DND-41 (cell line): ENCODE data around the gene GFOD1.

Source experiments
- EZH2 ChIP-seq: IDR thresholded peaks from 3 replicates; pipeline ENCODE4 v1.6.1; 2012; ENCODE audit warnings: borderline replicate concordance, low read depth, mild to moderate bottlenecking, moderate library complexity, low read length, inconsistent platforms; ENCODE audit not compliant: severe bottlenecking
- TF ChIP-seq, protein P1 (sequence below): IDR thresholded peaks from 2 replicates; pipeline ENCODE4 v1.5.1; 2012; ENCODE audit warnings: borderline replicate concordance, low read length, moderate library complexity, mild to moderate bottlenecking; ENCODE audit not compliant: poor library complexity, severe bottlenecking; ENCODE audit errors: extremely low read depth

DNA sequence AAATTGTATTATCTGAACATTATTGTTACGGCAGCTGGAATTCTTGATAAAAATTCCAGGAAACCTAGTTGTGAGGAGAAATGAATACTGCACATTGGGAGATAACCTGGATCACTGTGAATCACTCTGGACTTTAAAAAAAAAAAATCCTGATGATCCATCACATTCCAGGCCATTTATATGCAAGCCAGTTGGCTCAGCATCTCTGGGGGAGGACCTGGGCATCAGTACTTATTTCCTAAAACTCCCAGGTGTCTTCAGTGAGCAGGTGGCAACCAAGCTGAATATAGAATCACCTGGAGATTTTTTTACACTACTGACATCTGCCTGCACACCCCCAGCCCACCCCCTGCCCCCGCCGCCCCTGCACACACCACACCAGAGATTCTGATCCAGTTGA, 47.9 kb upstream of the GFOD1 start:
- TF ChIP-seq, protein P1, sequence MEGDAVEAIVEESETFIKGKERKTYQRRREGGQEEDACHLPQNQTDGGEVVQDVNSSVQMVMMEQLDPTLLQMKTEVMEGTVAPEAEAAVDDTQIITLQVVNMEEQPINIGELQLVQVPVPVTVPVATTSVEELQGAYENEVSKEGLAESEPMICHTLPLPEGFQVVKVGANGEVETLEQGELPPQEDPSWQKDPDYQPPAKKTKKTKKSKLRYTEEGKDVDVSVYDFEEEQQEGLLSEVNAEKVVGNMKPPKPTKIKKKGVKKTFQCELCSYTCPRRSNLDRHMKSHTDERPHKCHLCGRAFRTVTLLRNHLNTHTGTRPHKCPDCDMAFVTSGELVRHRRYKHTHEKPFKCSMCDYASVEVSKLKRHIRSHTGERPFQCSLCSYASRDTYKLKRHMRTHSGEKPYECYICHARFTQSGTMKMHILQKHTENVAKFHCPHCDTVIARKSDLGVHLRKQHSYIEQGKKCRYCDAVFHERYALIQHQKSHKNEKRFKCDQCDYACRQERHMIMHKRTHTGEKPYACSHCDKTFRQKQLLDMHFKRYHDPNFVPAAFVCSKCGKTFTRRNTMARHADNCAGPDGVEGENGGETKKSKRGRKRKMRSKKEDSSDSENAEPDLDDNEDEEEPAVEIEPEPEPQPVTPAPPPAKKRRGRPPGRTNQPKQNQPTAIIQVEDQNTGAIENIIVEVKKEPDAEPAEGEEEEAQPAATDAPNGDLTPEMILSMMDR: no peak
- no peak for TF ChIP-seq EZH2
